HG03108 (cell line): ENCODE data around the gene IHH.

Experiments
- ATAC-seq: cut with Tn5 transposase; IDR thresholded peaks from one replicate; pipeline ENCODE4 v1.9.1; 2021; ENCODE audit warnings: moderate library complexity; ENCODE audit not compliant: unreplicated experiment

Gene IHH

DNA sequence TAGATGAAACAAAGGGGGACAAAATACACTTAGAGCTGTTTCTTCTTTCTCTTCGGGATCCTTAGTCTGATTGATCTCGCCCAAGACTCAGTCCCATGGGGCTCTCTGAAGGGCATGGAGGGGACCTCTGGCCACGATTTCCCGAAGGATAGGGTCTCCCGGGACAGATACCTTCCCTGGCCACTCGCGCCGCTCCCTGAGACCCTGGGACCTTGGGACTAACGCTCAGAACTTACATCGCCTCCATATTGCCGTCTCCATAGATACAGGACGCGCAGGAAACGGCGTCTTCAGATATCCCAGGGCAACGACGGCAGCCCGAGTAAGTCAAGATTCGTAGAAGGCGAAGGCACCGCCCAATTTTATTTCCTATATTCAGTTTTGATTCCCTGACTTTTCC is 19.5 kb downstream of the IHH start, which contains the start of gene CFAP65:
CFAP65 (minus strand) TSS at position 265 of the 400 bp plus-strand sequence. CDS start 2,468 bp downstream, outside the sequence.
- ATAC-seq = no peak

DNA sequence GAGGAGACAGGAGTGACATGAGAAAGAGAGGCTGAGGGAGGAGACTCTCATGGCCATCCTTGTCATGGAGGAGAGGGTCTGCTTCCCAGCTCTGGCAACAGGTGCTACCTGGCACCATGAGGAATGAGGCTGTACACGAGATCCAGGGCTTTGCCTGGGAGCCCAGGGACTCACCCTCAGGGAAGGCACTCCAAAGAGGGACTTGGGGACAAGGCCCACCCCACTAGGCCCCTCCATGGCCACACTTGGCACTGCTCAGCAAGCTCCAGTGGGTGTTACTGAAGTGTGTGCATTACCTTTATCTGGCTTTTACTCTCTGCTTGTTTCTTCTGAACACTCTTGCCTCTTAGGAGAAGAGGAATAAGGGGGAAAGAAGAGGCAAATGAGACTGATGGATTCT is 22.1 kb downstream of the IHH start:
- no peak for ATAC-seq

DNA sequence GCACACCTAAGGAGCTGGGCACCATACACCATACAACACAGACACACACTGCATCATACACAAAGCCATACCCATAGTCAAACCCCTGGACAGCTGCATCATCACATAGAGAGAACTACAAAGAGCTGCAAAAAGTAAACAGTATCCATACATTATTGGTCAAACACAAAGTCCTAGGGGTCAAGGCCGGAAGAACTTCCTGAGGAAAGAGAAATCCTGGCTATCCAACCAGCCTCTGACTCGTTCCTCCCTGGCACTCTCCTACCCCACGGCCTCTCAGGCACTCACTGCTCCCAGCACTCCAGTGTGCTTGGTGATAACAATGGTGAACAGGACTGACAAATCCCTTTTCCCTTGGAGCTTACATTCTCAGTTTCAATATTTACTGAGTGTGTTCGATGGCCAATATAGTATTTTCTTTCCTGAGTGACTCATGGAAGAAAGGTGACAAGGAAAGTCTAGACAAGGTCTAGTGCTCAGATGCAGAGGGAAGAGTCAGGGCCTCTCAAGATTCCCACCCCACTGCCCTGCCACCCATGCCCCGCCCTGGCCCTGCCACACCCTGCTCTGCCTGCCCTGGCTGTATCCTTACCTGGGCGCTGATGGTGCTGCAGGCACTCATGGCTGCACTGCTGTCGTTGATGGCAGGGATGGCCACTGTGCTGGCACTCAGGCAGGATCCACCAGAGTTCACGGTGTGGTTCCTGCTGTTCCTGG is 22.8 kb downstream of the IHH start:
- ATAC-seq = no peak

- no peak for ATAC-seq
Measured at GRCh38 chr2:219035942-219036341, 24.8 kb downstream of the IHH start.

- ATAC-seq = no peak
Measured at GRCh38 chr2:219034823-219035222, 25.9 kb downstream of the IHH start.

- no peak for ATAC-seq
Measured at GRCh38 chr2:219032051-219032745, 28.5 kb downstream of the IHH start.

GRCh38 chr2:219031005-219031738 is 29.5 kb downstream of the IHH start:
- ATAC-seq = no peak

DNA sequence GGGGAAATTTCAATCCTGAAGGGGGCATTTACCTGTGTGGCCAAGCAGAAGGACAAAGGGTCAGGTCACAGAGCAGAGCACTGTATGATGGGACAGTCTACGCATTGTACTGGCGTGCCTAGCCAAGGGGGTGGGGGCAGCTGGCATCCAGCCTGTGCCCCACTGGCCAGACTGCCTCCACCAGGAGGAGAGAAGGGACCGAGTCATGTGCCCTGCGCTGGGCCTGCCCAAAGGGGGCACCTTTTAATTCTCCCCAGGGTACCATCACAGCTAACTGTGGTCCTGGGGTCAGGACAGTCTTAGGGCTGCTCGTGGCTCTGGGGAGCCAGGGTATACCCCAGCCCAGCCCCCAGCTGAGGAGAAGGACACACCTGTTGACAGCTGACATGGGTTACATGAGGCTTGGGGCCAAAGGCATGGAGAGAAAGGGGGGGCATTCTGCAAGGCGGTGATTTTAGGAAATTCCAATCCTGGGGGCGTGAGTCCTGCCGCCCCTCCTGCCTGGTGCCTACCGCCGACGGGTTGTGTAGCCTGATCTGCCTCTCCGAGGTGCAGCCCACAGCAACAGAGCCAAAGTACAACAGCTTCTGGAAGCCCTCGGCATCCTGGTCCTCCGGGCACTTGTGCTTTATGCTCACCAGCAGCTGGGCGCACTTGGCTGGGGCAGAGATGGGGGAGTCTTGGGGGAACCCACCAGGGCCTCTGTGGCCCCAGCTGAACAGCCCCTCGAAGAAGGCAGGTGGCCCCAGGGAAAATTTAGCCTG is 30.4 kb downstream of the IHH start:
- no peak for ATAC-seq

GRCh38 chr2:219029829-219030165 is 30.9 kb downstream of the IHH start:
- ATAC-seq = peak; percentile 58

DNA sequence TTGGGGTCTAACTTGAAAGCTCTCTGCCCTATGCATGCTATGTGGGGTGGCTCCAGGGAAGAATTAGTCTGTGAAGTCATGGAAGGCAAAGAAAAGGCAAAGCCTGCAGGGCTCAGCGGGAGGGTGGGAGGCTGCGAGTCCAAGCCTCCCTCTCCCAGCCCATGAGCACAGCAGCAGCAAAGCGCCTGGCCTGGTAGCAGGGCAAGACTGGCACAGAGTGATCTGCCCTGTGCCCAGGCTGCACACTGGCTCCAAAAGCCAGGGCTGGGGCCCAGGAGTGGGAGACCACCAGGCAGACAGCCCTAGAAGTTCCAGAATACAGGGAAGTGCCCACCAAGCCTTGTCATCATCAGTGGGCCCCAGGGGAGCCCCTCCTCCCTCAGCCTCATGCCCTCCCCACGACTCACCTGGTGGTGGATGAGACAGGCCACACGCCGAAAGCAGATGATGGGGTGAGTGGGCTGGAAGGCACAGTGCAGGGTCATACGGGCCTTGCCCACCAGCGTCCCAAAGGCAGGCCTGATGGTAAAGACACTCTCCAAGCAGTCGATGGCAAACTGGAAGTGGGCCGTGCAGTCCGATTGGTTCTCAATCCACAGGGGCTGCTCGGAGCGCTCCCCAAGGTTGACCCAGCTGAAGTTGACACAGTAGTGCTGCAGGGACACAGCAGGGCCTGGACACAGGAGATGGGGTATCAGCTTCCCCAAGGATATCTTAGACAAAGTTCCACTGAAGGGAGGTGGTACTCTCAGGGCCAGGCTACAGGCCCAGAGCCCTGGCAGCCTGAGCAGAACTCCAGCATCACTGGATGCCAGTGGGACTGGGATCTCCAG is 31.5 kb downstream of the IHH start:
- no peak for ATAC-seq

DNA sequence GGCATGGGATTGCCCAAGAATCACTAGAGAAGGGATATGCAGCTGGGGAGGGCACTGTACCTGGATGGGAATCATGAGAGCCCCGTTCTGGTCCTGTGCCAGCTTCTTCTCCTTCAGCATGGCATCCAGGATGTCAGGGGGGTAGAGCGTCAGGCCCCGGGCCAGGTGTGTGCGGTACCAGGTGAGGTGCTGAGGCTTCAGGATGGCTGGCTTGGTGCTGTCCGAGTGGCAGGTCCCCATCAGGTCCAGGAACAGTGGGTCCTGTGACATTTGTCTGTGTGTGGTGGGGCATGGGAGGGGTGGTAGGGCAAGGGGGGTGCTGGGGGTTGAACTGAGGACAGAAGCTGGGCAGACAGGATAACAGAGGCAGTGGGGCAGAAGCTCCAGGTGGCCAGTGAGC is 32.6 kb downstream of the IHH start:
- ATAC-seq = no peak

DNA sequence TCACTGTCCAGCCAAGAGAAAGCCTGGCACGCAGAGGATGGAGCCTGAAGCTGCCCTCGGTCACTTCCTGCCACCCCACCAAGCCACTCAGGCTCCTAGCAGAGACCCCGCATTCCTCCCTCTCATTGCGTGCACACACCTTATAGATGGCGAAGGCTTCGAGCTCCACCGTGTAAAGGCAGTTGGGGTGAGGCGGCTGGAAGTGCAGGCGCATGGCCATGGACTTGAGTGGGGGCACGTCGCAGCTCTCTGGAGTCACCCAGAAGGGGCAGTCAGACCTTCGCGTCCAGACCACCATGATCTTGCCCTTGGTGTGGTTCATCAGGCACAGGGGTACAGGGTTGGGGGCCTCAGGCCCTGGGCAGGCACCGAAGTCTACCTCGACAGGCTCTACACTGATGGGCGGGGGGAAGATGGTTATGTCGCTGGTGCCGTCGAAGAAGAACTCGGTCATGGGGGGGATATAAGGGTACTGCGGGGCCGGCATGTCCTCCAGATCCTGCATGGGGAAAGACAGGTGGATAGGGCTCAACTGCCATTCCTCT is 33.1 kb downstream of the IHH start:
- no peak for ATAC-seq

GRCh38 chr2:219026946-219027345 is 33.8 kb downstream of the IHH start:
- no peak for ATAC-seq

- no peak for ATAC-seq
Measured at GRCh38 chr2:219025637-219026585, 34.8 kb downstream of the IHH start.

- ATAC-seq = no peak
Measured at GRCh38 chr2:219024059-219024458, 36.7 kb downstream of the IHH start.

DNA sequence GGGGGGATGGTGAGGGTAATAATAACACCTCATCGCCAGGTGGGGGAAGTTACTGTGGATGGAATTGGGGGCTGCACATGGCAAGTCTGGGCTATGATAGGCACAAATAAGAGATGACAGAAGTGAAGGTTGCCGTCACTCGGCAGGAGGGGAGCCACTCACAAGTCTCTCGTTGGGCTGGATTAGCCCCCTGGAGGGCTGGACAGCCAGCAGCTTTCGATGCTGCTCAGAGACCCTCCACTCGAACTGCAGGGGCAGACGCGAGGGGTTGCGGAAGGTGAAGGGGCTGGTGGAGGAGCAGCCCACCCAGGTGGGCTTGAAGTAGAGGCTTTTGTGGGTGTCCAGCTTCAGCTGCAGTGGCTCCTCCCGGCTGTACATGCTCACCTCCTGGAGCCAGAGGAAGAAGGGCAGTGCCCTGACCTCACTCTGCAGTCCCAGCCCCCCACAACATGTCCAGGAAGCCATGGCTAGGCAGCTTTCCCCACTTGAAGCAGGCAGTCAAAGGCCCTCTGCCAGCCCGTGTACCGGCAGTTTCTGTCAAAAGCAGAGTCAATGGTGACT is 37.6 kb downstream of the IHH start:
- ATAC-seq = no peak

- no peak for ATAC-seq
Measured at GRCh38 chr2:219022616-219023015, 38.1 kb downstream of the IHH start.

DNA sequence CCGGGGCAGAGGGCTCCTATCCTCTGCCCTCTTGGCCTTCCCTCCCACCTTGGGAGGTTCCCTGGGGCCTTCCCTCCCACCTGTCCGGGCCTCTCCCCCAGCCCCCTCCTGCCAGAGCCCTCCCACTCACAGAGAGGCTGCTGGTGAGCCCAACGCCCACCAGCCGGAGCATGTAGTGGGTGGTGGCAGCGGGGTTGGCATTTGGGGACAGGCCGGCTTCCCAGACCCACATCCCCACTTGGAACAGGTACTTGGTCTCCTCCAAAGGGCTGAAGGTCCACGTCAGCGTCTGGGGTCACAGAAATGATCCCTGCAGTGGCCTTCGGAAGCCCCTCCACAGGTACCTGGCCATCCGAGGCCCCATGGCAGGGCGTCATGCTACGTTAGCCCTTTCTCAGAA is 38.7 kb downstream of the IHH start:
- no peak for ATAC-seq

DNA sequence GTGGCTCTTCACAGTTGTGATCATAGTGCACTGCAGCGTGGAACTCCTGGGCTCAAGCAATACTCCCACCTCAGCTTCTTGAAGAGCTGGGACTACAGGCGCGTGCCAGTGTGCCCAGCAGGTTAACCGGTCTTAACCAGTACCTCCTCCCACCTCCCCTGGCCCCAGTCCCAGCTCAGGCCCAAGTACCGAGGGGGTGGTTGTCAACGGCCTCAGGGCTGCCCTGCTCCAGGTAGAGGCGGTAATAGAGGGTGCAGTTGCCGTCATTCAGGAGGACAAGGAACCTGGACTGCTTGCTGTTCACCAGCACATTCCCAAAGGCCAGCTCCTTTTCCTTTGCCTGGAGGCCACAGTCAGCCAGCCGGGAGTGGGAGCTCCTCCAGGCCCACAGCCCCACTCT is 39.1 kb downstream of the IHH start:
- no peak for ATAC-seq
